ENCODE data around the gene PRUNE1.

The PRUNE1 gene

GRCh38 chr1:151062741-151063371 lies 54.6 kb downstream of the PRUNE1 start:
- peak overlapping the region; percentile 79 for H3K4me3 ChIP-seq (ENCODE audit: low read length, poor library complexity, severe bottlenecking)
- H3K9ac ChIP-seq (ENCODE audit: low read depth, low read length, poor library complexity, severe bottlenecking): peak overlapping the region; percentile 90
- H3K4me1 ChIP-seq (ENCODE audit: insufficient read depth, low read length, poor library complexity, severe bottlenecking): peaks cover 49% of the 10 kb centered on the region
- H3K79me2 ChIP-seq (ENCODE audit: insufficient read depth, low read length): peaks cover 97% of the 10 kb centered on the region
- H3K9me2 ChIP-seq (replicated peaks; ENCODE audit: low read depth, low read length): no peaks in the 10 kb centered on the region
- peaks cover 5% of the 10 kb centered on the region; the same call in 1 of the 2 replicates for H3F3A ChIP-seq (ENCODE audit: low read depth)
- peaks cover 6% of the 10 kb centered on the region; the same call in 1 of the 2 replicates for H3K36me3 ChIP-seq (ENCODE audit: insufficient read depth, low read length)
- no peaks in the 10 kb centered on the region for H3K27me3 ChIP-seq (ENCODE audit: insufficient read depth, low read length, poor library complexity, severe bottlenecking)
- TF ChIP-seq CTCF (conservative IDR thresholded peaks at IDR 0.05; ENCODE audit: low read length) (no peak), EZH2phosphoT487 (IDR thresholded peaks at IDR 0.05; ENCODE audit: borderline replicate concordance) (no peak)
- H3K4me2 ChIP-seq (ENCODE audit: low read depth, low read length, poor library complexity, severe bottlenecking): peak overlapping the region; percentile 93
- H3K9me3 ChIP-seq (ENCODE audit: insufficient read depth, low read depth, low read length): no peaks in the 10 kb centered on the region
- no peak overlapping the region for H2AFZ ChIP-seq (ENCODE audit: low read length)
- H4K20me1 ChIP-seq (ENCODE audit: insufficient read depth, low read length, poor library complexity, severe bottlenecking): peaks cover 24% of the 10 kb centered on the region

GRCh38 chr1:151065089-151065645 lies 56.9 kb downstream of the PRUNE1 start:
- Histone ChIP-seq H3K36me3 (ENCODE audit: insufficient read depth, low read length) (peaks cover 12% of the 10 kb centered on the region), H3K9ac (ENCODE audit: low read depth, low read length, poor library complexity, severe bottlenecking) (peak overlapping the region; percentile 46), H3K4me3 (ENCODE audit: low read length, poor library complexity, severe bottlenecking) (peak overlapping the region; percentile 53), H3K9me3 (ENCODE audit: insufficient read depth, low read depth, low read length) (no peaks in the 10 kb centered on the region), H3K27me3 (ENCODE audit: insufficient read depth, low read length, poor library complexity, severe bottlenecking) (no peaks in the 10 kb centered on the region), H3F3A (ENCODE audit: low read depth) (peaks cover 7% of the 10 kb centered on the region; the same call in 1 of the 2 replicates), H2AFZ (ENCODE audit: low read length) (no peak overlapping the region), H3K79me2 (ENCODE audit: insufficient read depth, low read length) (peaks cover 96% of the 10 kb centered on the region), H3K9me2 (replicated peaks; ENCODE audit: low read depth, low read length) (no peaks in the 10 kb centered on the region), H3K4me1 (ENCODE audit: insufficient read depth, low read length, poor library complexity, severe bottlenecking) (peaks cover 59% of the 10 kb centered on the region), H3K4me2 (ENCODE audit: low read depth, low read length, poor library complexity, severe bottlenecking) (peak overlapping the region; percentile 83), H4K20me1 (ENCODE audit: insufficient read depth, low read length, poor library complexity, severe bottlenecking) (peaks cover 10% of the 10 kb centered on the region)
- no peak for TF ChIP-seq CTCF (conservative IDR thresholded peaks at IDR 0.05; ENCODE audit: low read length)
- TF ChIP-seq EZH2phosphoT487 (IDR thresholded peaks at IDR 0.05; ENCODE audit: borderline replicate concordance): no peak

GRCh38 chr1:151067185-151067584 lies 58.9 kb downstream of the PRUNE1 start:
- Histone ChIP-seq H3F3A (ENCODE audit: low read depth) (peaks cover 7% of the 10 kb centered on the region; the same call in 1 of the 2 replicates), H3K4me3 (ENCODE audit: low read length, poor library complexity, severe bottlenecking) (peak overlapping the region; percentile 11), H2AFZ (ENCODE audit: low read length) (no peak overlapping the region), H3K36me3 (ENCODE audit: insufficient read depth, low read length) (peaks cover 12% of the 10 kb centered on the region), H3K9ac (ENCODE audit: low read depth, low read length, poor library complexity, severe bottlenecking) (peak overlapping the region; percentile 46), H4K20me1 (ENCODE audit: insufficient read depth, low read length, poor library complexity, severe bottlenecking) (peaks cover 10% of the 10 kb centered on the region), H3K4me1 (ENCODE audit: insufficient read depth, low read length, poor library complexity, severe bottlenecking) (peaks cover 50% of the 10 kb centered on the region), H3K9me3 (ENCODE audit: insufficient read depth, low read depth, low read length) (no peaks in the 10 kb centered on the region), H3K4me2 (ENCODE audit: low read depth, low read length, poor library complexity, severe bottlenecking) (peak overlapping the region; percentile 68), H3K9me2 (replicated peaks; ENCODE audit: low read depth, low read length) (no peaks in the 10 kb centered on the region), H3K27me3 (ENCODE audit: insufficient read depth, low read length, poor library complexity, severe bottlenecking) (no peaks in the 10 kb centered on the region), H3K79me2 (ENCODE audit: insufficient read depth, low read length) (peaks cover 84% of the 10 kb centered on the region)
- no peak for TF ChIP-seq CTCF (conservative IDR thresholded peaks at IDR 0.05; ENCODE audit: low read length)
